RWPE1 (cell line): Measurements from ENCODE around the gene ALPL.

ENCODE experiments used
- CTCF ChIA-PET: fragments of 350-600 bp; sonication (Branson Sonifier 250); formaldehyde crosslinking; extraction: SDS; loops from one replicate; lab custom pipeline; 2021; lab: Yijun Ruan, JAX
- POLR2A ChIA-PET: fragments of 400-600 bp; formaldehyde crosslinking; extraction: SDS; loops from one replicate; lab custom pipeline; 2020; ENCODE audit warnings: antibody characterized with exemption; ENCODE audit not compliant: low non-redundant PET; lab: Yijun Ruan, JAX
- DNase-seq: peaks from one replicate; pipeline ENCODE4 v3.0.0; 2012; ENCODE audit warnings: low spot score
- H3K27ac ChIP-seq: fragments of 450-650 bp; 2 replicates; pipeline ENCODE4 v1.5.1; 2017
- TF ChIP-seq, protein P1 (sequence below): fragments of 450-650 bp; conservative IDR thresholded peaks from 2 replicates; pipeline ENCODE4 v1.5.1; 2017; ENCODE audit warnings: low read depth, mild to moderate bottlenecking

The ALPL gene

DNA sequence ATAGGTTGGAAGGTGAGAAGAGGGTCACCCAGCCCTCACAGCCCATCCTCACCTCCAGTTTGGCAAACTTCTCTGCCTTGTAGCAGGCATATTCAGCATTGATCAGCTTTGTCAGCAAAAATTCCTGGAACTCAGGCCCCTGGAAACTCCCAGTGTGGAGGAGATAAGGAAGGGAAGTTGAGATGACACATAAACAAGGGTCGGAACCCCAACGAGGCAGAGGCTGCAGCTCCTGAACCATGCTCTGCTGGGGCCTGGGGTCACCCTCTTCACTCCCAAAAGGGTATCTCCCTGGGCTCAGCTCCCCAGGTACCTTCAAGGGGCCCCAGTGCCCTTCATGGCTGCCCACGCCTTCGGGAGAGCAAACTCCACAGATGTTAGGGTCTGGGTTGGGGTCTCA is 99.6 kb downstream of the ALPL start:
- TF ChIP-seq, protein P1, sequence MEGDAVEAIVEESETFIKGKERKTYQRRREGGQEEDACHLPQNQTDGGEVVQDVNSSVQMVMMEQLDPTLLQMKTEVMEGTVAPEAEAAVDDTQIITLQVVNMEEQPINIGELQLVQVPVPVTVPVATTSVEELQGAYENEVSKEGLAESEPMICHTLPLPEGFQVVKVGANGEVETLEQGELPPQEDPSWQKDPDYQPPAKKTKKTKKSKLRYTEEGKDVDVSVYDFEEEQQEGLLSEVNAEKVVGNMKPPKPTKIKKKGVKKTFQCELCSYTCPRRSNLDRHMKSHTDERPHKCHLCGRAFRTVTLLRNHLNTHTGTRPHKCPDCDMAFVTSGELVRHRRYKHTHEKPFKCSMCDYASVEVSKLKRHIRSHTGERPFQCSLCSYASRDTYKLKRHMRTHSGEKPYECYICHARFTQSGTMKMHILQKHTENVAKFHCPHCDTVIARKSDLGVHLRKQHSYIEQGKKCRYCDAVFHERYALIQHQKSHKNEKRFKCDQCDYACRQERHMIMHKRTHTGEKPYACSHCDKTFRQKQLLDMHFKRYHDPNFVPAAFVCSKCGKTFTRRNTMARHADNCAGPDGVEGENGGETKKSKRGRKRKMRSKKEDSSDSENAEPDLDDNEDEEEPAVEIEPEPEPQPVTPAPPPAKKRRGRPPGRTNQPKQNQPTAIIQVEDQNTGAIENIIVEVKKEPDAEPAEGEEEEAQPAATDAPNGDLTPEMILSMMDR = no peak
- no peak for DNase-seq
- CTCF ChIA-PET = no interaction called here
- POLR2A ChIA-PET = no interaction called here
- H3K27ac ChIP-seq = no peak overlapping the region

DNA sequence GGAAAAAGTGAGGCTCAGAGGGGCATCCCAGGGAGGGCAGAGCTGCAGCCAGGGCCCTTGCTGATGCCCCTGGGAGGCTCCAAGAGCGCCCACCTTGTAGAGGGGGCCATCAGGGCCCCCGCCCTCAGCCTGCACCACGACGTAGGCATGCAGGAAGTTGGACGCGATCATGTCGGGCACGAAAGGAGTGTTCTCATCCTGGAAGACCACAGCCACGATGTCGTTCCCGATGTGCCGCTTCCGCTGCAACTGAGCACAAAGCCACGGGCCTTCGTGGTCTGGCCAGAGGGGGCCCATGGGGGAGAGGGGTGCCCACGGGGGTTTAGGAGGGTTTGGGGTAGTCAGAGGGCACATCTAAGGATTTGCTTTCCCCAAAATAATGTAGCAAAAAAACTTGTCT is 100.8 kb downstream of the ALPL start:
- ChIA-PET POLR2A (no interaction called here), CTCF (no interaction called here)

DNA sequence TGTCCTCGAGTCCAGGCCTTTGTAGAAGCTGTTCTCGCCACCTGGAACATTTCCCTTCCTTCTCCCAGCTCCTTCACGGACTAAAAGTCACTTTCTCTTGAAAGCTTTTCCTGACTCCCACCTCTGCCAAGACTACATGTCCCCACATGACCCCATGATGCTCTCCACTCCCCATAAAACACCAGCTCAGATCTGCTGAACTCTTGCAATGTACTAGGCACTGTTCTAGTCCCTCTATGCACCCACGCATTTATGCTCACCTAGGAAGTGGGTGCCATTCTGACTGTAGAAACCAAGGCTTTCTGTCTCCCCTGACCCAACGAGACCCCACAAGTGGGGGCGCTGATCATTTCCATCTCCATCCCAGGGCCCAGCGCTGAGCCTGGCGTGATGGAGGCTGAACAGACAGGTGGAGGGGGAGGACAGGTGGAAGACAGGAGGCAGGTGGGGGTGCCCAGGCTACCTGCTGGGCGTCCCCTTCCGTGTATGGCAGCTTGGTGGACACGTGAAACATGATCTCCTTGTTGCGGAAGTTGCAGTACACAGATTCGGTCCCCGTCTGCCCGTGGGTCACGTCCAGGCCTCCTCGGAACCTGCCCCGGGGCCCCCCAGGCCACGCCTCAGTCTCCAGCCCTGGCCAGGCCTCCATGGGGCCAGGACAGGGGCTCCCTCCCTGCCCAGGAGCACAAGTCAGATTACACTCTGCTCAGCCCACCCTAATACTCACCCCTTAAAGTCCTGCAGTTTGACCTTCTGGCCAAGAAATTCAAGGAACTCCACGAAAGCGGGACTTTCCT is 102.0 kb downstream of the ALPL start:
- POLR2A ChIA-PET = no interaction called here
- TF ChIP-seq, protein P1 = no peak
- CTCF ChIA-PET = interaction anchor here (0.6 to 0.7 kb wide), 2 partner anchors 22 to 243 kb away, joined by 3 read pairs; no protein-coding TSS in a partner anchor
- no peak overlapping the region for H3K27ac ChIP-seq
- DNase-seq = no peak

More for the DNA sequence above, 100.8 kb downstream of the ALPL start:
- TF ChIP-seq, protein P1 = no peak
- H3K27ac ChIP-seq = no peak overlapping the region
- no peak for DNase-seq

DNA sequence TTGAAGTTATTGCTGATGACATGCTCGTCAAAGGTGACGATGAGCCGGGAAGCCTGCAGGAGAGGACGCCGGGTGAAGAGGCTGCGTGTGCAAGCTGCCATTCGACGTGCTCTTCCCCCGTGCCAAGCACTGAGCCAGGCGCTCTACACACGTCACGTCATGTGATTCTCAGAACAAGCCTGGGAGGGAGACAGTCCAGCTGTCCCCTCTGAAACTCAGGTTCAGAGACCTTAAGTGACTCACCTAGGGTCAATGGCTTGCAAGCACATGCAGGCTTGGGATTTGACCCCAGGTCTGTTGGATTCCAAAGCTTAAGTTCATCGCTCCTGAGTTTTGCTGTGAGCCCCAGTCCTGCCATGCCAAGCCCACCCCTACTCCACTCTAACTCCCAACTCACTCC is 102.8 kb downstream of the ALPL start:
- POLR2A ChIA-PET = no interaction called here
- DNase-seq = no peak
- H3K27ac ChIP-seq = no peak overlapping the region
- TF ChIP-seq, protein P1 = no peak
- CTCF ChIA-PET = interaction anchor here (0.6 kb wide), 1 partner anchor 23 kb away, joined by 3 read pairs; no protein-coding TSS in a partner anchor

DNA sequence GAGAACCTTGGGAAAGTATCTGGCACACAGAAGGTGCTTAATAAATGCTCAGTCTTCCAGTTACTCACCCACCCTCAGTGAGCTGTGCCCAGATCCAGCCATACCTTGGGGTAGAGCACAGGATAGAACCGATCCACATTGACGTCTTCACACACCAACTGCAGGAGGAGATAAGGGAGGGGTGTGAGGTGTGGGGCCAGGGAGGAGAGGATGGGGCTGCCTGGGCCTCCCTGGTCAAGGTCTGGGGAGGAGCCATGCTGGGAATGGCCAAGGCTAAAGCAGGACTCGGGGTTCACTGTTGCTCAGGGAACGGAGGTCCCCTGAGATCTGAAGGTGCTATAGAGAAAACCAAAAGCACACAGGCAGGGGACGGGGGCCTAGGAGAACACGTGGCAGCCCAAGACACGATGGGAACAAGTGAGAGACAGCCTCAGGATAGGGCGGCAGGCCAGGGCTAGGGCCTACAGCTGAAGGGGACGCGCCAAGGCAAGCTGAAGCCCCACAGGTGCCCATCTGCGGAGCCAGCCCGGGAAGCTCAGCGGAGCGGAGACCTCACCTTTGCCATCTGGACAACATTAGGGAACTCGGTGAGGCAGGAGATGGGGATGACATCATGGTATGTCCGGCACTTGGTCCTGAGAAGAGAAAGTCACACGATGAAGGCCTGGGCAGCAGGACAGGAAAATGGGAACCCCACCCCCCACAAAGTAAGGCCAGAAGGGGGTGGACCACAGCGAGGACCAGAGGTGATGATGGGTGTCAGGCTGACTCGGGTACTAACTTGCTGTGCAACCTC is 104.0 kb downstream of the ALPL start:
- ChIA-PET CTCF (no interaction called here), POLR2A (no interaction called here)
- TF ChIP-seq, protein P1 = no peak
- no peak for DNase-seq
- no peak overlapping the region for H3K27ac ChIP-seq

DNA sequence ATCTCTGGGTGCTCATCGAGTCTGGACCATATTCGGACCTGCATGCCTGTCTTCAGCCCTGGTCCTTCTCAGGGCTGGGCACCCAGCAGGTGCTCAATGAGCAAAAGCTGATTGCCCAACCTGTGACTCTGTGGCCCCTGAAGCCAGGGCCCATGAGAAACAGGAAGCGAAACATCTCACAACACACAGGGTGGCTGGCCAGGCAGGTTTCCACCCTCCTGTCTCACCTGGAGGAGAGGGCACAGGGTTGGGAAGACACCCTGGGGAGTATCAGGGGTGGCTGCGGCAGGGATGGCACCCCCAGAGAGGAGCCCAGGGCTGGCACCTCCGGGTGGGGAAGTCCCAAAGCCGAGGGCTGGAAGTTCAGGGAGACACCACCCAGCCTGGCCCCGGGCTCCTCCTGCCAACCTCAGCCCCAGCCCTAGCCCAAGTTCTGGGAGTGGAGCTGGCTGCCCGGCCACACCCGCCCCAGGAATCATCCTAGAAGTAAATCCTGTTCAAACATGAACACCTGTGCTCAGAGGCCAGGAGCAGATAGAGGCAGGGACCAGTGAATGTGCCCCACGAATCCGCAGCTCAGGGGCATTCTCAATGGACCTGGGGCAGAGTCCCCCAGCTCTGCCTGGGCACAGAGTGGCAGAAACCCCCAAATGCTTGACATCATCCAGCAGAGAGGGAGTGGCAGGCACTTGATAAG is 105.3 kb downstream of the ALPL start:
- POLR2A ChIA-PET = interaction anchor here (0.7 kb wide), 1 partner anchor 270 kb away, joined by 3 read pairs; no protein-coding TSS in a partner anchor

More for the DNA sequence above, 105.3 kb downstream of the ALPL start:
- H3K27ac ChIP-seq = peak overlapping the region; percentile 35
- TF ChIP-seq, protein P1 = no peak
- CTCF ChIA-PET = interaction anchor here (0.6 kb wide), 1 partner anchor 37 kb away, joined by 5 read pairs; no protein-coding TSS in a partner anchor
- DNase-seq = peak; percentile 57
